ENCODE measurements around the gene ATXN2. TPM values are rescaled to one million over a fixed set of nuclear protein-coding genes. Genes with fewer than 3 reads are reported as not detected.

Gene ATXN2
- total RNA-seq, 1 experiment from 2014 or later: 108 TPM

- no peak for TF ChIP-seq EZH2 (IDR thresholded peaks at IDR 0.05; ENCODE audit: low read depth)
- TF ChIP-seq, protein P1, sequence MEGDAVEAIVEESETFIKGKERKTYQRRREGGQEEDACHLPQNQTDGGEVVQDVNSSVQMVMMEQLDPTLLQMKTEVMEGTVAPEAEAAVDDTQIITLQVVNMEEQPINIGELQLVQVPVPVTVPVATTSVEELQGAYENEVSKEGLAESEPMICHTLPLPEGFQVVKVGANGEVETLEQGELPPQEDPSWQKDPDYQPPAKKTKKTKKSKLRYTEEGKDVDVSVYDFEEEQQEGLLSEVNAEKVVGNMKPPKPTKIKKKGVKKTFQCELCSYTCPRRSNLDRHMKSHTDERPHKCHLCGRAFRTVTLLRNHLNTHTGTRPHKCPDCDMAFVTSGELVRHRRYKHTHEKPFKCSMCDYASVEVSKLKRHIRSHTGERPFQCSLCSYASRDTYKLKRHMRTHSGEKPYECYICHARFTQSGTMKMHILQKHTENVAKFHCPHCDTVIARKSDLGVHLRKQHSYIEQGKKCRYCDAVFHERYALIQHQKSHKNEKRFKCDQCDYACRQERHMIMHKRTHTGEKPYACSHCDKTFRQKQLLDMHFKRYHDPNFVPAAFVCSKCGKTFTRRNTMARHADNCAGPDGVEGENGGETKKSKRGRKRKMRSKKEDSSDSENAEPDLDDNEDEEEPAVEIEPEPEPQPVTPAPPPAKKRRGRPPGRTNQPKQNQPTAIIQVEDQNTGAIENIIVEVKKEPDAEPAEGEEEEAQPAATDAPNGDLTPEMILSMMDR (conservative IDR thresholded peaks at IDR 0.05): peak; percentile 47; the same call in 1 of the 2 replicates
- no peak overlapping the region for H3K4me3 ChIP-seq
- H3K4me1 ChIP-seq (replicated peaks; ENCODE audit: insufficient read depth): peaks cover 29% of the 10 kb centered on the region
- CTCF ChIA-PET: interaction anchor here (1.4 kb wide), 1 partner anchor 28 kb away, joined by 7 read pairs; no protein-coding TSS in a partner anchor
- no peak overlapping the region for H2AFZ ChIP-seq
- no peaks in the 10 kb centered on the region for H3K9me3 ChIP-seq (ENCODE audit: insufficient read depth, low read depth)
- no peaks in the 10 kb centered on the region for H3K27me3 ChIP-seq (ENCODE audit: insufficient read depth, low read depth)
- intact Hi-C loops (cut with micrococcal nuclease; ENCODE audit: unreplicated experiment): no loop called here
- POLR2A ChIA-PET (ENCODE audit: unreplicated experiment): no interaction called here
- no peaks in the 10 kb centered on the region for H3K9me2 ChIP-seq (ENCODE audit: insufficient read depth)
- peaks cover 20% of the 10 kb centered on the region; the same call in 1 of the 2 replicates for H3K79me2 ChIP-seq (ENCODE audit: low read depth)
- H3F3A ChIP-seq (ENCODE audit: insufficient read depth, low read depth): peaks cover 16% of the 10 kb centered on the region
- peak overlapping the region; percentile 80 for H3K27ac ChIP-seq
- H4K20me1 ChIP-seq (ENCODE audit: insufficient read depth): no peaks in the 10 kb centered on the region
- peak overlapping the region; percentile 68 for H3K4me2 ChIP-seq
- no peak for DNase-seq
- no peaks in the 10 kb centered on the region for H3K36me3 ChIP-seq (ENCODE audit: low read depth)
- no TSS peak for BruUV-seq (replicated peaks)
Measured at GRCh38 chr12:111424793-111425251, 174.3 kb downstream of the ATXN2 start.

- no TSS peak for BruUV-seq (replicated peaks)
- Histone ChIP-seq H3K4me1 (replicated peaks; ENCODE audit: insufficient read depth) (peaks cover 29% of the 10 kb centered on the region), H3K79me2 (ENCODE audit: low read depth) (peaks cover 20% of the 10 kb centered on the region; the same call in 1 of the 2 replicates), H3K9me2 (ENCODE audit: insufficient read depth) (no peaks in the 10 kb centered on the region), H2AFZ (no peak overlapping the region), H3K4me3 (no peak overlapping the region), H3F3A (ENCODE audit: insufficient read depth, low read depth) (peaks cover 16% of the 10 kb centered on the region), H4K20me1 (ENCODE audit: insufficient read depth) (no peaks in the 10 kb centered on the region), H3K4me2 (peak overlapping the region; percentile 68), H3K9me3 (ENCODE audit: insufficient read depth, low read depth) (no peaks in the 10 kb centered on the region), H3K36me3 (ENCODE audit: low read depth) (no peaks in the 10 kb centered on the region), H3K27me3 (ENCODE audit: insufficient read depth, low read depth) (no peaks in the 10 kb centered on the region), H3K27ac (no peak overlapping the region; the same call in 1 of the 2 replicates)
- CTCF ChIA-PET: no interaction called here
- POLR2A ChIA-PET (ENCODE audit: unreplicated experiment): no interaction called here
- DNase-seq: no peak
- TF ChIP-seq EZH2 (IDR thresholded peaks at IDR 0.05; ENCODE audit: low read depth): no peak
- TF ChIP-seq, protein P1 (conservative IDR thresholded peaks at IDR 0.05): no peak
- intact Hi-C loops (cut with micrococcal nuclease; ENCODE audit: unreplicated experiment): no loop called here
Measured at GRCh38 chr12:111424189-111424792, 174.8 kb downstream of the ATXN2 start.

- H3K36me3 ChIP-seq (ENCODE audit: low read depth): no peaks in the 10 kb centered on the region
- POLR2A ChIA-PET (ENCODE audit: unreplicated experiment): no interaction called here
- H3K4me3 ChIP-seq: no peak overlapping the region
- no peaks in the 10 kb centered on the region for H3K27me3 ChIP-seq (ENCODE audit: insufficient read depth, low read depth)
- no peaks in the 10 kb centered on the region for H3K9me3 ChIP-seq (ENCODE audit: insufficient read depth, low read depth)
- H3K4me1 ChIP-seq (replicated peaks; ENCODE audit: insufficient read depth): peaks cover 16% of the 10 kb centered on the region
- intact Hi-C loops (cut with micrococcal nuclease; ENCODE audit: unreplicated experiment): no loop called here
- no peaks in the 10 kb centered on the region for H3K9me2 ChIP-seq (ENCODE audit: insufficient read depth)
- no peak for DNase-seq
- no peak overlapping the region for H2AFZ ChIP-seq
- H4K20me1 ChIP-seq (ENCODE audit: insufficient read depth): no peaks in the 10 kb centered on the region
- no peak overlapping the region for H3K4me2 ChIP-seq
- TF ChIP-seq, protein P1 (conservative IDR thresholded peaks at IDR 0.05): no peak
- no peak for TF ChIP-seq EZH2 (IDR thresholded peaks at IDR 0.05; ENCODE audit: low read depth)
- H3K79me2 ChIP-seq (ENCODE audit: low read depth): peaks cover 13% of the 10 kb centered on the region; the same call in 1 of the 2 replicates
- CTCF ChIA-PET: no interaction called here
- H3K27ac ChIP-seq: no peak overlapping the region
- no TSS peak for BruUV-seq (replicated peaks)
- H3F3A ChIP-seq (ENCODE audit: insufficient read depth, low read depth): peaks cover 5% of the 10 kb centered on the region; the same call in 1 of the 2 replicates
Measured at GRCh38 chr12:111420494-111420893, 178.6 kb downstream of the ATXN2 start.
